ENCODE data around the gene STX2. TPM values are rescaled to one million over a fixed set of nuclear protein-coding genes. Genes with fewer than 3 reads are reported as not detected.

STX2 gene
- total RNA-seq, 1 donor from 2014 or later: 17.4 TPM

GRCh38 chr12:130742716-130743115 is 96.3 kb downstream of the STX2 start:
- DNase-seq (ENCODE audit: low spot score): no peak
- H3K4me1 Mint-ChIP-seq (ENCODE audit: unreplicated experiment): peaks cover under 1% of the 10 kb centered on the region
- peaks cover 20% of the 10 kb centered on the region for H3K9me3 Mint-ChIP-seq (ENCODE audit: unreplicated experiment)
- H3K27me3 Mint-ChIP-seq (ENCODE audit: unreplicated experiment): no peaks in the 10 kb centered on the region
- H3K36me3 Mint-ChIP-seq (ENCODE audit: low read depth, unreplicated experiment): no peaks in the 10 kb centered on the region
- no peak for TF ChIP-seq CTCF (IDR thresholded peaks at IDR 0.05; ENCODE audit: unreplicated experiment)
- no peak overlapping the region for H3K4me3 Mint-ChIP-seq (ENCODE audit: unreplicated experiment)
- H3K27ac Mint-ChIP-seq (ENCODE audit: unreplicated experiment): no peak overlapping the region

- DNase-seq (ENCODE audit: low spot score): no peak
- Mint-ChIP-seq H3K27me3 (ENCODE audit: unreplicated experiment) (peaks cover 2% of the 10 kb centered on the region), H3K4me1 (ENCODE audit: unreplicated experiment) (no peaks in the 10 kb centered on the region), H3K4me3 (ENCODE audit: unreplicated experiment) (no peak overlapping the region), H3K27ac (ENCODE audit: unreplicated experiment) (no peak overlapping the region), H3K9me3 (ENCODE audit: unreplicated experiment) (peaks cover 20% of the 10 kb centered on the region), H3K36me3 (ENCODE audit: low read depth, unreplicated experiment) (no peaks in the 10 kb centered on the region)
- no peak for TF ChIP-seq CTCF (IDR thresholded peaks at IDR 0.05; ENCODE audit: unreplicated experiment)
Measured at GRCh38 chr12:130742112-130742511, 96.9 kb downstream of the STX2 start.

Other genes with a start within 250 kb of the STX2 start
- gene RIMBP2, start 123.0 kb downstream of the STX2 start, total RNA-seq (ENCODE audit: unreplicated experiment): 1.4 TPM
- 685 TPM for gene RAN, start 32.8 kb upstream of the STX2 start, total RNA-seq (ENCODE audit: unreplicated experiment)
- 1.7 TPM for gene ADGRD1, start 114.7 kb upstream of the STX2 start, total RNA-seq (ENCODE audit: unreplicated experiment)